MM.1S (cell line): ENCODE measurements around the gene CDK6.

Experiments
- CTCF ChIP-seq: fragments of 300-600 bp; sonication (generic); IDR thresholded peaks from 2 replicates; pipeline ENCODE4 v1.5.1; 2016; ENCODE audit warnings: antibody characterized with exemption, low read length, mixed read lengths
- EZH2 ChIP-seq: fragments of 300-600 bp; sonication (generic); optimal IDR thresholded peaks from 2 replicates; pipeline ENCODE3; 2017; ENCODE audit warnings: low read depth, mild to moderate bottlenecking, antibody characterized with exemption, low read length, mixed read lengths
- EZH2phosphoT487 ChIP-seq: fragments of 300-600 bp; sonication (generic); IDR thresholded peaks from 2 replicates; pipeline ENCODE4 v1.6.1; 2018; ENCODE audit warnings: antibody characterized with exemption, low read length

GRCh38 chr7:92808006-92808405 lies 28.4 kb downstream of the CDK6 start:
- TF ChIP-seq CTCF (no peak), EZH2 (no peak), EZH2phosphoT487 (no peak)
